Activated CD4-positive, alpha-beta T cell treated with anti-CD3 and anti-CD28 coated beads, Interleukin-2, amount 10 ng/mL, durations not matched to agents 24 days and 14 days (primary cell): ENCODE data around the gene KCNQ2. TPM values are rescaled to one million over a fixed set of nuclear protein-coding genes. Genes with fewer than 3 reads are reported as not detected.

Source experiments
- DNase-seq: peaks from one replicate; pipeline ENCODE4 v3.0.0; 2022
- H3K27ac Mint-ChIP-seq: one replicate; pipeline ENCODE4 v1.8.0; 2022; ENCODE audit warnings: mild to moderate bottlenecking, mixed read lengths
- H3K27me3 Mint-ChIP-seq: one replicate; pipeline ENCODE4 v1.8.0; 2022; ENCODE audit warnings: mixed read lengths
- H3K36me3 Mint-ChIP-seq: one replicate; pipeline ENCODE4 v1.8.0; 2022; ENCODE audit warnings: low read depth, mild to moderate bottlenecking, mixed read lengths
- H3K4me1 Mint-ChIP-seq: one replicate; pipeline ENCODE4 v1.8.0; 2021; ENCODE audit warnings: mixed read lengths
- H3K4me3 Mint-ChIP-seq: one replicate; pipeline ENCODE4 v1.8.0; 2022; ENCODE audit warnings: mild to moderate bottlenecking, moderate library complexity, mixed read lengths
- H3K9me3 Mint-ChIP-seq: one replicate; pipeline ENCODE4 v1.8.0; 2021; ENCODE audit warnings: mixed read lengths
- intact Hi-C: fragments of 100-400 bp; cut with micrococcal nuclease; formaldehyde crosslinking; loops from one replicate; pipeline ENCODE4 v1.15.1; 2023
- total RNA-seq: library from RNA; stranded (reverse); gene quantifications from 2 replicates; pipeline ENCODE4 v1.2.3, GENCODE V29; 2022

KCNQ2 gene
- total RNA-seq, 1 donor from 2014 or later, result not detected

- no peaks in the 10 kb centered on the region for H3K4me1 Mint-ChIP-seq
- intact Hi-C loops, result no loop called here
- H3K27me3 Mint-ChIP-seq, result peaks cover 6% of the 10 kb centered on the region
- no peak for DNase-seq
- H3K4me3 Mint-ChIP-seq, result no peak overlapping the region
- no peaks in the 10 kb centered on the region for H3K36me3 Mint-ChIP-seq
- no peaks in the 10 kb centered on the region for H3K9me3 Mint-ChIP-seq
- no peak overlapping the region for H3K27ac Mint-ChIP-seq
Measured at GRCh38 chr20:63466250-63466825, 6.1 kb downstream of the KCNQ2 start.

DNA sequence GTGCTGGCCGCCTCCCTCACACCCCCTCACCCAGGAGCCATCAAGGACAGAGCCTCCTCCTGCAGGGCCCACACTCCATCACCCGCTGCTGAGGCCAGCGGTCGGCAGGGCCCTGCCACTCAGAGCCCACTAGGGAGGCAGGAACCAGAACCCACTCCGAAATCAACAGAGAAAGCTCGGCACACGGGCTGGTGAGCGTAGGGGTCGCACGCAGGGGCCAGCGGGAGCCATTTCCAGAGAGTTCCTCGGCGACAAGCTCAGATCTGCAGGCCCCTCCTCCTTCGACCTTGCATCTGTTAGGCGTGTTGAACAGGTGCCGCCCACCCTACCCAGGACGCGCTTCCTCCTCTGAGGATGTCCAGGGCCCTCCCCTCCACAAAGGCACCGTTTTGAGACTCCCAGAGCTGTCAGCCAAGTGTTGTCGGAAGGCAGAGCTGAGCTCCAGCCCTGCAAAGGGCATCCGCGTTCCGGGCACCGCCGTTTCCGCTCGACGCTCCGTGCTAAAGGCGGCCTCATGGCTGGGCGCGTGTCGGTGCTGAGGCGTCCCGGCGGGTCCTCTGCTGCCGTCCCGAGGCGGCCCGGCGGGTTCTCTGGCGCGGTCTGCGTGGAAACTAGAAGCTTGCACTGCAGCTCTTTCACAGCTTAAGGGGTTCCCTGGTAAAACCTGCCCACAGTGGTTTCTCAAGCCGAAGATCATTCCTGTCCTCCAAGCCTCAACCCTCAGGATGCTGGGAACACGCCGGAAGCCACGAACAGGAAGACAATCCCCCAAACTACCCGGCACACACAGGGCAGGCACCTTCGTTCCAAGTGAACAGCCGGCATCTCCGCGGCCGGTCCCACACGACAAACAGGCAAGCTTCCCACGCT, 6.8 kb downstream of the KCNQ2 start:
- H3K27ac Mint-ChIP-seq, result no peak overlapping the region
- H3K9me3 Mint-ChIP-seq, result no peaks in the 10 kb centered on the region
- H3K4me1 Mint-ChIP-seq, result no peaks in the 10 kb centered on the region
- intact Hi-C loops, result no loop called here
- DNase-seq, result no peak
- no peak overlapping the region for H3K4me3 Mint-ChIP-seq
- peaks cover 7% of the 10 kb centered on the region for H3K27me3 Mint-ChIP-seq
- H3K36me3 Mint-ChIP-seq, result no peaks in the 10 kb centered on the region

- Mint-ChIP-seq H3K27ac (no peak overlapping the region), H3K36me3 (no peaks in the 10 kb centered on the region), H3K4me3 (no peak overlapping the region), H3K9me3 (no peaks in the 10 kb centered on the region), H3K4me1 (no peaks in the 10 kb centered on the region), H3K27me3 (peaks cover 3% of the 10 kb centered on the region)
- intact Hi-C loops, result no loop called here
- no peak for DNase-seq
Measured at GRCh38 chr20:63464289-63464635, 8.2 kb downstream of the KCNQ2 start.

DNA sequence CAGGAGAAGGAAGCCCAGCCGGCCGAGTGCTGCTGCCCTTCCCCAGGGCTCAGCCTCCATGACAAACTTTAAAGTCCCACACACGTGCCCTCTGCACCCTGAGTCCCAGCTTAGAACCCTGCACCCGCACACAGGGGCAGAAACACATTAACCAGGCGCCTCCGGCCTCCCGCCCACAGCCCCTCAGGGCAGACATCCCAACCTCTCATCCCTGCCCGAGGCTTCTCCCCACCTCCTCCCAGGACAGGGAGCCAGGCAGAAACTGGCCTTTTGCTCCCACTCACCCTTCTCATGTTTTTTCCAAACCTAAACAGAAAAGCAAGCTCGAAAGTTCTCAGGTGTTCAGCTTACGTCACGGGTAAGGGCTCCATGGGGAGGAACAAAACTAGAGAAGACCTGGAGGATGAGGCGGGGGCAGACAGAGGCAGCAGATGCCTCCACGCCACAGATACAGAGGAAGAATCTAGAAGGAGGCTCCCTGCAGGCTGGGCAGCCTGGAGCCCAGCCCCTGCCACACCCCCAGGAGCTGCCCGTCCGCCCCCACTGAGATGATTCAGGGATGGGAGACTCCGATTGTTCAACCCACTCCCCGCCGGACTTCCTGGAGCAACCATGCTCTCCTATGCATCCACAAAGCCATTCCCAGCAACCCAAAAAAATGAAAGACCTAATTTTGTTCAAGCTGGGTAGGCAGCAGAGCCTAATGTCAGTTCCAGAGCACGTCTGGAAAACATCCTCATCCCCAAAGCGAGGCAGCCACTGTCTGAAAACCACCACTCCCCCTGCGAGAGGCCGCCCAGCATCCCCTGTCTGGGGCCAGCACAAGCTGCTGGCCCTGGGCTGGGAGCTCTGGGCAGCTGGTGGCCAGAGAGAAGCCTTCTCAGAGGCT, 8.8 kb downstream of the KCNQ2 start:
- peaks cover 3% of the 10 kb centered on the region for H3K27me3 Mint-ChIP-seq
- H3K4me3 Mint-ChIP-seq, result no peak overlapping the region
- no peak overlapping the region for H3K27ac Mint-ChIP-seq
- intact Hi-C loops, result no loop called here
- no peak for DNase-seq
- no peaks in the 10 kb centered on the region for H3K9me3 Mint-ChIP-seq
- H3K4me1 Mint-ChIP-seq, result no peaks in the 10 kb centered on the region
- no peaks in the 10 kb centered on the region for H3K36me3 Mint-ChIP-seq

DNA sequence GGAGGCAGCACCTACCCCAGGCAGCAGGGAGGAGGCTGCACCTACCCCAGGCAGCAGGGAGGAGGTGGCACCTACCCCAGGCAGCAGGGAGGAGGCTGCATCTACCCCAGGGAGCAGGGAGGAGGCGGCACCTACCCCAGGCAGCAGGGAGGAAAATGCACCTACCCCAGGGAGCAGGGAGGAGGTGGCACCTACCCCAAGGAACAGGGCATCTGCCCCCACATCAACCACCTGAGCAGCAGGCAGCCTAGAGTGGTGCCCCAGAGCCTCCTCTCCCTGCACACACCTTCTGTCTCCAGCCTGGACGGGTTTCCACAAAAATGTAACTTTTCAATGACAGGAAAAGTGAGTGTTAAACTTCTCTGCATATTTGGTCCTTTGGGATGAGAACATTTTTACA, 10.2 kb downstream of the KCNQ2 start:
- DNase-seq, result no peak
- Mint-ChIP-seq H3K36me3 (no peaks in the 10 kb centered on the region), H3K4me3 (no peak overlapping the region), H3K4me1 (no peaks in the 10 kb centered on the region), H3K9me3 (no peaks in the 10 kb centered on the region), H3K27ac (no peak overlapping the region), H3K27me3 (peaks cover 3% of the 10 kb centered on the region)
- intact Hi-C loops, result no loop called here

DNA sequence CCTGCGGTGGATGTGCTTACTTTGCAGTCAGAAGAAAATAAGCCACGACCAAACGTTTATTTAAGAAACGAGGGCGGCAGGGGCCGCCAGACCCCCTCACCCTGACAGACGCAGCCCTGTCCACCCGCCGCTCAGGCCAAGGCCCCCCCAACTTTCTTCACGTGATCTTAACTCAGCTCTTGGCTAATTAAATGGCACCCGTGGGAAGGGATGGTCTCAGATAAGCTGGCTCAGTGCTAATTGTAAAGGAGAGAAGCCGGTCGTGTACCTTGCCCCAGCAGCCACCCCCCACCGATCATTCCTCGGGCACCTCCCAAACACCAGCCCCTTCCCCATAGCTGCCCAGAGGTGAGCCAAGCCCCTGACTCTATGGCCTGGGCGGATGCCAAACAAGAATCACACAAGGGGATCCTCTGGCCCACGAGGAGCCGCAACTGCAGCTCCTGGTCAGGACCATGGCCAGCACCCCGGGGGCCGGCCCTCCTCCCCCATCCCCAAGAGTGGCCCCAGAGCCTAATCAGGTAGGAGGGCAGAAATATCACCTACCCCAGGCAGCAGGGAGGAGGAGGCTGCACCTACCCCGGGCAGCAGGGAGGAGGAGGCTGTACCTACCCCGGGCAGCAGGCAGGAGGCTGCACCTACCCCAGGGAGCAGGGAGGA, 11.2 kb downstream of the KCNQ2 start:
- intact Hi-C loops, result no loop called here
- Mint-ChIP-seq H3K27ac (no peak overlapping the region), H3K4me1 (no peaks in the 10 kb centered on the region), H3K27me3 (peaks cover 3% of the 10 kb centered on the region), H3K9me3 (no peaks in the 10 kb centered on the region), H3K4me3 (no peak overlapping the region), H3K36me3 (no peaks in the 10 kb centered on the region)
- peak; percentile 73 for DNase-seq

DNA sequence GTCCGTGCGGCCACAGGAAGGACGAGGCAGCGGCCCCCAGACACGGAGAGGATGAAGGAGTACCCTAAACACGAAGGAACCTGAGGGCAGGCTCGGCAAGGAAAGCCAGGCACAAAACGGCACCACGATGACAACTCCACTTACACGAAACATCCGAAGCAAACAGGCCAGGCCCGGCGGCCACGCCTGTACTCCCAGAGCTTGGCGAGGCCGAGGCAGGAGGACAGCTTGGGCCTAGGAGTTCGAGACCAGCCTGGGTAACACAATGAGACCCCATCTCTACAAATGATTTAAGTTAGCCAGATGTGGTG, 13.4 kb downstream of the KCNQ2 start:
- peaks cover 9% of the 10 kb centered on the region for H3K27me3 Mint-ChIP-seq
- H3K36me3 Mint-ChIP-seq, result no peaks in the 10 kb centered on the region
- no peak overlapping the region for H3K4me3 Mint-ChIP-seq
- no peaks in the 10 kb centered on the region for H3K4me1 Mint-ChIP-seq
- no peaks in the 10 kb centered on the region for H3K9me3 Mint-ChIP-seq
- intact Hi-C loops, result no loop called here
- no peak overlapping the region for H3K27ac Mint-ChIP-seq
- no peak for DNase-seq

- Mint-ChIP-seq H3K27me3 (peaks cover 11% of the 10 kb centered on the region), H3K27ac (no peak overlapping the region), H3K36me3 (no peaks in the 10 kb centered on the region), H3K9me3 (no peaks in the 10 kb centered on the region), H3K4me1 (no peaks in the 10 kb centered on the region), H3K4me3 (no peak overlapping the region)
- intact Hi-C loops, result no loop called here
- no peak for DNase-seq
Measured at GRCh38 chr20:63458170-63459069, 14.0 kb downstream of the KCNQ2 start.

GRCh38 chr20:63457737-63458136, 14.7 kb downstream of the KCNQ2 start:
- Mint-ChIP-seq H3K36me3 (no peaks in the 10 kb centered on the region), H3K4me1 (no peaks in the 10 kb centered on the region), H3K9me3 (no peaks in the 10 kb centered on the region), H3K4me3 (no peak overlapping the region), H3K27ac (no peak overlapping the region), H3K27me3 (peaks cover 11% of the 10 kb centered on the region)
- no peak for DNase-seq
- intact Hi-C loops, result no loop called here

GRCh38 chr20:63456429-63457284, 15.8 kb downstream of the KCNQ2 start:
- no peaks in the 10 kb centered on the region for H3K36me3 Mint-ChIP-seq
- H3K4me1 Mint-ChIP-seq, result no peaks in the 10 kb centered on the region
- H3K4me3 Mint-ChIP-seq, result no peak overlapping the region
- DNase-seq, result no peak
- H3K27me3 Mint-ChIP-seq, result peaks cover 11% of the 10 kb centered on the region
- no peak overlapping the region for H3K27ac Mint-ChIP-seq
- intact Hi-C loops, result no loop called here
- no peaks in the 10 kb centered on the region for H3K9me3 Mint-ChIP-seq

GRCh38 chr20:63455568-63455859, 16.9 kb downstream of the KCNQ2 start:
- no peak for DNase-seq
- Mint-ChIP-seq H3K4me1 (no peaks in the 10 kb centered on the region), H3K27me3 (peaks cover 8% of the 10 kb centered on the region), H3K9me3 (no peaks in the 10 kb centered on the region), H3K27ac (no peak overlapping the region), H3K4me3 (no peak overlapping the region), H3K36me3 (no peaks in the 10 kb centered on the region)
- intact Hi-C loops, result no loop called here

- H3K36me3 Mint-ChIP-seq, result no peaks in the 10 kb centered on the region
- intact Hi-C loops, result no loop called here
- no peaks in the 10 kb centered on the region for H3K9me3 Mint-ChIP-seq
Measured at GRCh38 chr20:63454731-63455567, 17.5 kb downstream of the KCNQ2 start.

More at GRCh38 chr20:63454731-63455567, 17.5 kb downstream of the KCNQ2 start:
- Mint-ChIP-seq H3K27ac (no peak overlapping the region), H3K4me1 (no peaks in the 10 kb centered on the region), H3K27me3 (peaks cover 8% of the 10 kb centered on the region), H3K4me3 (no peak overlapping the region)
- no peak for DNase-seq
